Measurements from ENCODE around the gene MAPRE3.

DNA sequence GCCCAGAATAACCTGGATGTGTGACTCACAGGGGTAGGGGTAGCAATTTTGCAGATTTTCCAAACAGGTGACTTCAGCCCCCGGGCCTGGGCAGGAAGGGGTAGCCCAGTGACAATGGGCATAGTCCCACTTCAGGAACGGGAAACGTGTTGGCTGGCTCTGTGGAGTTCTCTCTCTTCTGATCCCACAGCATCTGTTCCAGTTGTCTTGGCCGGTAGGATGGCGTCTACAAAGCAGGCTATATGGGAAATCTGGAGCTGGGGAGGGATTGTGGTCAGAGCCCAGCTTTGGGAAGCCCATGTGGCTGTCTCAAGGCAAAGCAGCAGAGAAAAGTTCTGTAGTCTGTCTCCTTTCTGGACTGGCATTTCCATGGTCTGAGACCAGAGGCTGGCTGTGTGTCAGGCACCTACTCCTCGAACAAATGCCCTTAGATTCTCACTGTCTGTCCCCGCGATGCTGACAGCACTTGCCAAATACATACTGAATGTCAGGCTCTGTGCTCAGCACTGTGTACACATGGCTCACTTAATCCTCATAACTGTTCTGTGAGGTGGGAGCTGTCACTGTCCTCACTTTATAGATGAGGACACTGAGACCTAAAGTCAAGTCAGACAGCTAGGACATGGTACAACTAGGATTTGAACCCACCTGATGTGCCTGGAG, 44.5 kb downstream of the MAPRE3 start:
- TF ChIP-seq, protein P1, sequence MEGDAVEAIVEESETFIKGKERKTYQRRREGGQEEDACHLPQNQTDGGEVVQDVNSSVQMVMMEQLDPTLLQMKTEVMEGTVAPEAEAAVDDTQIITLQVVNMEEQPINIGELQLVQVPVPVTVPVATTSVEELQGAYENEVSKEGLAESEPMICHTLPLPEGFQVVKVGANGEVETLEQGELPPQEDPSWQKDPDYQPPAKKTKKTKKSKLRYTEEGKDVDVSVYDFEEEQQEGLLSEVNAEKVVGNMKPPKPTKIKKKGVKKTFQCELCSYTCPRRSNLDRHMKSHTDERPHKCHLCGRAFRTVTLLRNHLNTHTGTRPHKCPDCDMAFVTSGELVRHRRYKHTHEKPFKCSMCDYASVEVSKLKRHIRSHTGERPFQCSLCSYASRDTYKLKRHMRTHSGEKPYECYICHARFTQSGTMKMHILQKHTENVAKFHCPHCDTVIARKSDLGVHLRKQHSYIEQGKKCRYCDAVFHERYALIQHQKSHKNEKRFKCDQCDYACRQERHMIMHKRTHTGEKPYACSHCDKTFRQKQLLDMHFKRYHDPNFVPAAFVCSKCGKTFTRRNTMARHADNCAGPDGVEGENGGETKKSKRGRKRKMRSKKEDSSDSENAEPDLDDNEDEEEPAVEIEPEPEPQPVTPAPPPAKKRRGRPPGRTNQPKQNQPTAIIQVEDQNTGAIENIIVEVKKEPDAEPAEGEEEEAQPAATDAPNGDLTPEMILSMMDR (IDR thresholded peaks at IDR 0.05; ENCODE audit: insufficient read depth, low read depth, low read length), result no peak
- TF ChIP-seq EZH2 (IDR thresholded peaks at IDR 0.05; ENCODE audit: insufficient read depth, low read length), result no peak
